Endometrial microvascular endothelial cells (primary cell): Measurements from ENCODE around the gene AMBP. TPM values are rescaled to one million over a fixed set of nuclear protein-coding genes. Genes with fewer than 3 reads are reported as not detected.

Source experiments
- in situ Hi-C: cut with HindIII; loops from 2 replicates; pipeline ENCODE4 v1.10.0; 2017; ENCODE audit warnings: low sequenced_read_pairs, low pct_unique_long_range_greater_than_20kb; ENCODE audit errors: inconsistent ontology term
- total RNA-seq: library from RNA; depleted of rRNA; stranded (reverse); fragments of >200 nt; gene quantifications from one replicate; pipeline ENCODE4 v1.2.3, GENCODE V29; 2015; ENCODE audit errors: inconsistent ontology term

AMBP gene
- total RNA-seq: not detected

DNA sequence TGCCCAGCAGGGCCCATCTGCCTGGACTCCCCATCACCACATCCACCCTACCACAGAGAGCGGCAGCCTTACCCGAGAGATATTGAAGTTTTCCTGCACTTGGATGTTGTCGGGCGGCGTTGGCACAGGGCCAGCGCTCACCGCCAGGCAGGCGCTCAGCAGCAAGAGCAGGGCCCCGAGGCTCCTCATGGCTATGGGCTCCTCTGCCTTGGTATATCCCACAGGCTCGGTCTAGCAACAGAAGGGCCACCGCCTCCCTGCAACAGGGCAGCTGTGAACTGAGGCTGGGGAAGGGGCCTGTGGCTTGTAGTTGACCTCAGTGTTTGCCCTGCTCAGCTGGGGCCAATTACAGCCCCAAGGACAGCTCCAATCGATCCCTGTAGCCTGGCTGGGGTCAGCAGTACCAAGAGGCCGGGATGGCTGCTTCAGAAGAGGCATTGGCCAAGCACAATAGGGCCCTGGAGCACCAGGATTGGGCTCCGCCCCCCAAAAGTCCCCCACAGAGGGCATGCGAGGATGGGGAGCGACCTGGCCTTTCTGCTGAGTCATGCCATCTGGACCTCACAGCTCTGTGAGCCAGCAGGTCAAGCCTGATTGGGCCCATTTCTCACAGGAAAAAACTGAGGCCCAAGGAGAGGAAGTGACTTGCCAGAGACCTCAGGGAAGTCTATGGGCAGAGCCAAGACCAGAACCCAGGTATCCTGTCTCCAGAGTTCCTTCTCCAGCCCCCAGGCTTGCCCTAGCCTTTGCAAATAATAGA is at the start of gene AMBP:
TSS of gene AMBP (minus strand) at position 280 of the 760 bp plus-strand sequence. CDS start at position 189, 91 bp downstream.
- in situ Hi-C loops: no loop called here

DNA sequence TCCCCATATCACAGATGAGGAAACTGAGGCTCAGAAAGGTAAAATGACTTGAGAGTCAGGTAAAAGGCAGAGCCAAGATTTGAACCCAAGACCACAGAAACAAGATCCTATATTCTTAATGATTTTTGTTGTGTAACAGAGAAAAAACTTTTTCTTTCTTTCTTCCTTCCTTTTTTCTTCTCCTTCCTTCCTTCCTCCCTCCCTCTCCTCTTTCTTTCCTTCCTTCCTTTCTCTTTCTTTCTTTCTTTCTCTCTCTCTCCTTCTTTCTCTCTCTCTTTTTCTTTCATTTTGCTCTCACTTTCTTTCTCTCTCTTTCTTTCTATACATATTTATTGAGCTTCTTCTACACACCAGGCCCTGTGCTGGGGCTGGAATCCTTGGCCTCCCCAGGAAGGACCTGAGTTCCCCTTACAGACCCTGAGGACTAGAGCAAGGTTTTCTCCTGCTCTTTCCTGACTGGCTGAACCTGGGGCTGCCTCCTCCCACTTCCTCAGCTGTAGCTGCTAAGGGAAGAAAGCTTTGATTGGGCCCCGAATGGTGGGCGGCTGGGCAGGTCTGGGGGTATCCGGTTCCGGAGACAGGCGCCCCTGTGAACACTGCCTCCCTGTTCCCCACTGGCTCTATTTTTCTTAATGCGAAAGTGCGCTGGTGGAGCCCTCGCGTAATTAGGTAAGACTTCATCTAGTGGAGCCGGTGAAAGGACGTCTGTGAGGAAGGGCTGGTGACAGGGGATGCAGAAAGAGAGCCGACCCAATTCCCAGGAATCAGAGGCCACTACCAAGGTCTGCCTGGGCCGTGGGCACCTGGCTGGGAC is 48.4 kb upstream of the AMBP start:
- in situ Hi-C loops: no loop called here

DNA sequence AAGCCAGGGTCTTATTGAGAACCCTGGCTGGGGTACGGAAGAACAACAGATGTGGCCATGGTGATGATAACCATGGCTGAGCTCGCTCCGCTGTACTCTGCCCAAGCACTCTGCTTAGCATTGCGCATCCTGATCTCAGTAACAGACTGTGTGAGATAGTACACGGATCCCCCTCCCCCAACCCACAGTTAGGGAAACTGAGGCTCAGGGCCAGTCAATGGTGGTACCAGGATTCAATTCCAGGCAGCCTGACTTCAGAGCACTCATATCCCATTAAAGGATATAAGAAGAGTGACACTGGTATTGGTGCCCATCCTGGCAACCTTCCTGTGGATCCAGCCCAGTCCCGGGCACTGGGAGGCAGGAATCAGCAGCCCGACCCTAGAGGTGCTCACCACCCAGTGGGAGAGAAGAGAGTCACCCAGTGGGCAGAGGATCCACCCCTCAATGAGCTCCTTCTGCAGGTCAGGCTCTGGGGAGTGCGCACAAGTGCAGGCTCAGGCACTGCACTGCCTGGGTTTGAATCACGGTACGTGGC is 47.4 kb upstream of the AMBP start:
- in situ Hi-C loops: no loop called here

DNA sequence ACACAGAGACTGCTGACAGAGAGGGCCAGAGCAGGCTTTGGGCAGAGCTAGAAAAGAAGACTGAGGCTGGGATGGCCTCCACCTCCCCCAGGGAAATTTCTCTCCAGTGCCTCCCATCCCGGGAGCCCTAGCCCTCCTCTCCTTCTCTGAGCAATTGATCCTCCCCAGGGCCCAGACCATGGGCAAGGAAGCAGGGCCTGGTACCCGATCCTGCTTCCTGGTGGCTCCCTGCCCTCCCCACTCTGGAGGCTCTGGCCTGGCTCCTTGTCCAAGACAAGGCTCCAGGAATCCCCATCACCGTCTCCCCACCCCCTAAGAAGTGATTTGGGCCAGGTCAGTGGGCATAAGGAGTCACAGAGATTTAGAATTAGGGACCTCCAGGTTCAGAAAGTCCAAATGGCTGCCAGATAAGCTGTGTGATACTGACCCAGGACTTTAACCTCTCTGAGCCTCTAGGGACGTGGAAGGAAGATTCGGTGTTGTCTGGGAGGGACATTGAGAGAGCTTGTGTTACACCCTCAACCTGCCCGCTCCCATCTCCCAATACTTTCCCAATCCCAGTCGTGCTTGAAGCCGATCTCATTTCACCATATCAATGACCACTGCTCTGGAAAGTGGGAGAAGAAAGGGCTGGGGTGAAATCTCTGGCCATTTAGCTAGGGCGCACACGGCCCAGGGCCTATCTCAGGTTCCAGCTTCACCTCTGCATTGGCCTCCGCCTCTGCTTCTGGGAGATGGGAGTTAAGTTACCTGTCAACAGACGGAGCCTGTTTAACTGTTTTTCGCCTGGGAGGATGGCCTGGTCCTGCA is 46.8 kb upstream of the AMBP start:
- in situ Hi-C loops: no loop called here

DNA sequence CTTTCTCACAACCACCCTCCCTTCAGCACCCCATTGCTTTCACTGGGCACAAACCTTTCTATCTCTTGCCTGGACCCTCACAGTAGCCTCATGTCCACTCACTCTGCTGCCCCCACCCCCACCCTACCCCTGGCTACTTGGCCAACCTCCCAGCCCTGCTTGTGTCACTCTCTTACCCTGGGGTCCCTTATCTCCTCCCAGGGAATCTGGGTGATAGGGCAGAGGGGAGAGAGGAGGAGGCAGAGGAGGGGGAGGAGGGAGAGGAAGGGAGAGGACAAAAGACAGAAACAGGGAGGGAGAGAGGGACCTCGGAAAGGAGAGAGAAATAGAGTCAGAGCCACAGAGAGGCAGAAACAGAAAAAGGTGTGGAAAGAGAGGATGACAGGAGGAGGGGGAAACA is 46.0 kb upstream of the AMBP start:
- in situ Hi-C loops: no loop called here

DNA sequence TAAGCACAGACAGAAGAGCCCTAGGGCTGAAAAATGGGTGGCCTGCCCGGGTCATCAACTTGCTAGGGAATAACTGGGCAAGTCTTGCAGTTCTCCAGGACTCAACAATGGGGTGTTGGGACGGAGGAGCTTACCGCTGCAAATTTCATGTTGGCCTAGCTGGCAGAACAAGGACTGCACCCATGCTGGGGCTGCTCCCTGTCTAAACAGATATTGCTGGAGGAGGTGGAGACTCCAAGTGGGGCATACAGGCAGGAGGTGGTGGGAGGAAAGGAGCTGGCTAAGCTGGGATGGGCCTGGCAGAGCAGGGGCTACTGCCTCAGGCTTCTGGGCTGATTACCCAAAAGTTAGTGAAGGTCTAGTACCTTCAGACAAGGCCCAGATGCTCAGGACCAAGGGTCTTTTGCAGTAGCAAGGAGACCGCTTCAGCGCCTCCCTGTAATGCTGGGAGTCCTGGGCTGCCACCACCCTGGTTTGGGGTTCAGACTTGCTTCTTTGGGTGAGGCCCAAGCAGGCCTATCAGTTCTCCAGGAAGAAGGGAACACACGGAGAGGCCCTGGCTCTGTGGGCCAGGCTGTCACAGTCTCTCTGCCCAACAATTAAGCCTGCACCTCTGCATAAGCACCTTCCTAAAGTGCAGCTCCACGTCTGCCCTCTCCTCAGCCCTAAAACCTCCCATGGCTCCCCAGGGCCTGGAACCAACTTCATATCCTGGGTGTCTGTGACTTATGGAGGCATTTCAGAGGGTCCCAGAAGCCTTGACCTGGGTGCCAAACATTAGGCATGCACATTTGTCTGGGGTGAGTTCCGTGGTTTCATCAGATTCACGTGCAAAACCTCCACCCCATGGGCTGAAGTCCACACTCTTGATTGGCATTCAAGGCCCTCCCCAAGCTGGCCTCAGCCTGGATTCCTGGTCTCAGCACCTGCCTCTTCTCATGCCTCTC is 45.2 kb upstream of the AMBP start:
- in situ Hi-C loops: no loop called here

DNA sequence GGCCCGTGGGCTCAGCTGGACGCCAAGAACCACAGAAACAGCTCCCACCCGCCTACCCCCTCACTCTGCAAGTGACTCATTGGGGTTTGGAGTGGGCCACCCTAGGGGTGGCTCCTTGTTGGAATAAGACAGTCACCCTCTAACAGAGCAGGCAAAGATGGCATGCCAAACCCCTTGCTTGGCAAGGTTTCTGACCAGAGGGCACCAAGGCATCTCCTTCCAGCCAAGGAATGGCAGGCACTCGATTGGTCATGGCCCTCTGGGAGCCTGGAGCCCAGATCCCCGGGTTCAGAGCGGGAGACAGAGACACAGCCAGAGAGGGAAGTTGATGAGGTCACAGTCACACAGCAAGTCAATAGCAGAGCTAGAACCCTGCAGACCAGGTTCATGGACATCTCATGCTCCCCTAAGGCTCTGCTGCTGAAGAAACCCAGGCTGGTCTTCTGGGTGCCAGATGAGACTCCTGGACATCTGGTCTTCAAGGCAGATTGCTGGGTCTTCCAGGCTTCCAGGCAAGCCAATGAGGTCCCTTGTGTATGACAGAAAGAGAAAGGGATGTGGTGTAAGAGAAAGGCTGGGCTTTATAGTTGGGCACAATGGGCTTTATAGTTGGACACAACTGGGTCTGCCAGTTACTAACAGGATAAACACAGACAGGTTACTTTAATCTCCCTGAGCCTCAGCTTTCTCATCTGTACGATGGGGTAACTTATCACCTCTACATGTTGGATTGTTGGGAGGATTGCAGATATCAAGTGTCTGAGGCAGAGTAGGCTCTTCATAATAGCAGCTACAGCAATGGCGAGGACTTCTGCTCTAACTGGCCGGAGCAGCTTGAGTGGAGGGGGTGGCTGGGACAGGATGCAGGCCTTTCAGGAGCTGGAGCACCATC is 44.3 kb upstream of the AMBP start:
- in situ Hi-C loops: no loop called here

DNA sequence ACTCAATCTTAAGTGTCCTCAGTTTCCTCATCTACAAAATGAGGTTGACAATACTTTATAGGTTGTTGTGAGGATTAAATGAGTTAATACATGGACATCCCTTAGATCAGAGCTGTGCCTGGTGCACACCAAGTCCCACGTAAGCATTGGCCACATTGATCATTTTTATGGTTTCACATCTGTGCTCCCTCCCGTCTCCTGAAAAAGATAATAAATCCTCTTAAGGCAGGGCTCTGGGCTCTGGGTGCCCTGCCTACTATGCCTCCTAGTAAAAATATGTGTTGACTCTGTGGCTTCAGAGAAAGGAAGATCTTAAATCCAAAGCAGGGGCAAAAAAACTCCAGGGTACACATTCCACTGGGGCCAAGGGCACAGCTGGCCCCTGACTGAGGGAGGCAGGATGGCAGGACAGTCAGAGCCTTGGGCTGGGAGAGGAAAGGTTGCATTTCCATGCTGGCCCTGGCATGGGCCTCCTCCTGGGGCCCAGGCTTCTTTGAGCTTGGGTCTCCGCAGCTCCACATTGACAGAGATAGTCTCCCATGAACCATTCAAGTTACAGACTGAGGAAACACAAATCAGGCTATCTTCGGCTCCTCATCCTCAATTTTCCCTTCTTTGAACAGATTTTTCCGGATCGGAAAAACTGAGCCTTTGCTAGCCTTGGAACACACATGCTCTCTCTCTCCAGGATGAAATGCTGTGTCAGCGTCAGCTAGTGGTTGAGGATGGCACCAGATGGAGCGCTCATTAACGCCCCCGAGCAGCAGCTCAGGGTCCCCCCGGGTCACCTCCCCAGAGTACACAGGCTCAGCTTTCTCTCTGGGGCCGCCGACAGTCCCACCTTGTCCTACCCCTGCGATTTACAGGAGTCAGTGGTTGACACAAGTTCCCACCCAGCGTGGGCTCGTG is 43.4 kb upstream of the AMBP start:
- in situ Hi-C loops: no loop called here

DNA sequence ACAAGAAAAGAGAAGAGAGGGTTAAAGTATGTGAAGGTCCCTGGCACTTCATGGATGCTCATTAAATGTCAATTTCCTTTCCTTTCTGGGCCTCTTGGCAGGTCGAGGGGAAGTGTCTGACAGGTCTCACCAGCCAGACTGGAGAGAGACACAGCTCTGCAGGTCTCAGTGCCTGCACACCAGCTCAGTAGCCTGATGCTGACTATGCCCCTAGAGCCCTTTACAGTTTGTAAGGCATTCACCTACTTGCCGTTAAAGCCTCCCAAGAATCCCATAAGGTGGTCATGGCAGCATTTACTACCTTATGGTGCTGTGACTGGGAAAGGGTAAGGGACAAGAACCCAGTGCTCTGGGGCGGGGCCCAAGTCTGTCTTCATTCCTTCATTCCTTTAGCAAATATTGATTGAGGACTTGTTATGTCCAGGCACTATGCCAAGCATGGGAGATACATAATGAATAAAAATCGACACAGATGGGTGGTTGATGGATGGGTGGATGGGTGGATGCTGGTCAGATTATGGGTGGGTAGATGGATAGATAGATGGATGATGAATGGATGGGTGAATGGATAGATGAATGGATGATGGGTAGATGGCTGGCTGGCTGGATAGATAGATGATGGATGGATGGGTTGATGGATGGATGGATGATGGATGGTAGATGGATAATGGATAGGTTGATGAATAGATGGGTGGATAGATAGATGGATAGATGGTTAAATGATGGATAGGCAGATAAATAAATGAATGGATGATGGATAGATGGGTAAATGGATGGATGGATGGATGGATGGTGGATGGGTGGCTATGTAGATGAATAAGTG is 42.3 kb upstream of the AMBP start:
- in situ Hi-C loops: no loop called here

DNA sequence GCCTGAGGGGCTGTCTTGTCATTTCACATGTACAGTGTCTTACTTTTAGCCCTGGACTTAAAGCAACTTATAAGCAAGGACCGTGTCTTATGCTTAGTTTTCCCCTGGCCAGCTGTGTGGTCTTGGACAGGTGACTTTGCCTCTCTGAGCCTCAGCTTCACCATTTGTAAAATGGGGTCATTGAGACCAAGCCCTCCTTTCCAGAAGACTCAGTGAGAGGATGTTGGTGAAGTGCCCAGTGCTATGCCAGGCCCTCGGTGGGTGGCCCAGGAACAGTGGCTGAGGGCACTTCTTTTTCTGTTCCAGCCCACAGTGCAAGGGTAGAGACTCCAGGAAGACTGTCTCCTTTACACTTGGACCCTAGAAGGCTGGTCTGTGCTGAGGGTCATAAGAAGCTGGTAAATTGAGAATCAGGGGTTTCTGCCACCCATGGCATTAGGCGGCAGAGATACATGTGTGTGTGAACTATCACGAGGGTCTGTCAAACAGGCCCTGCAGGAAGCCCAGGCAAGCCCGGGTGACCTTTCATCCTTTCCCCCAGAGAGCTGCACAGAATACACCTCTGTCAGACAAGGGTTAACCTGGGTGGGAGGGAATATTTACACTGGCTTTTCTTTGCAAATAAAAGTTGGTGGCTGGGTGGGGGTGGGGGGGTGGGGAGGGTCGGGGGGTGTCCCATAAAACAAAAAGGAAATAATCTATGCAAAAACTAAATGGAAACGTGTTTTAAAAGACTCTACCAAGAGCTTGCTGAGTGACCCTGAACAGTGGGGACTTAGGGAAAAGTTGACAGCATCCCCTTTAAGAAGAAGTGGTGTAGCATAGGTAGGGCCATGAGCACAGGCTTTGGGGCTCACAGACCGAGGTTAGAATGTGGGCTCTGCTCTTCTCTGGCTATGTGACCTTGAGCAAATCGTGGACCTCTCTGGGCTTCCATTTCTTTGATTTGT is 41.4 kb upstream of the AMBP start:
- in situ Hi-C loops: no loop called here

DNA sequence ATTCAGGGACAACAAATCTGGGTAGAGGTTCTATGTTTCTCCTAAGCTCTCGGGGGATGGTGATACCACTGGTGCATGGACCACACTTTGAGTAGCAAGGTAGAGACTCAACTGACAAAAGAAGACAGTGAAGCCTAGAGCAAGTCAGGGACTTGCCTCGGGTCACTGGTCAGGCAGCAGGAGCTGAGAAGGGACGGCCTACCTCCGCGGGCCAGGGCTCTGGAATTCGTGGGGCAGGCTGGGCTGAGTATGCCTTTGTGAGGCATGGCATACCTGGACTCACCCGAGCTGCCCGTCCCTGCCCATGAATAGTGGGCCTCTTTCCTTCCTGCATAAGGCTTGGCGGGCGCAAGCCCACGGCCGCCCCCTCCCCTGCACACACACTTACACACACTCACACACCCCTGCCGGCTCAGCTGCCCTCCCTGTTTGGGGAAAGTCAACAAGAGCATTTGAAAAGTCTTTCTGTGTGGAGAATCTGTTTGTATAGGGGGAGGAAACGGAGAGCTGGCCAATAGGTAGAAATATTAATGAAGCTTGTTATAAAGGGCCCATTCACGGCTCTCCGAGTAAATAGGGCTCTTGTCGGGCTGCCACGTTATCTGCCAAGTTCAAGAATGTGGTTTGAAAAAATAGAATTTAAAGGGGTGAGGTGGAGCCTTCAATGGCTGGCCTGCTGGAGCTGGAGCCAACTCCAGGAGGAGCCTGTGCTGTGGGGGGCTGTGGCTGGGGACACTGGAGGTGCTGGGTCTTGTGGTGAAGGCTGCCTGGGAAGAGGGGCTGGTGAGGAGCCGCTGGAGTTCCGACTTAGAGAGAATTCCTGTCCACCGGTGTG is 40.1 kb upstream of the AMBP start:
- in situ Hi-C loops: no loop called here

DNA sequence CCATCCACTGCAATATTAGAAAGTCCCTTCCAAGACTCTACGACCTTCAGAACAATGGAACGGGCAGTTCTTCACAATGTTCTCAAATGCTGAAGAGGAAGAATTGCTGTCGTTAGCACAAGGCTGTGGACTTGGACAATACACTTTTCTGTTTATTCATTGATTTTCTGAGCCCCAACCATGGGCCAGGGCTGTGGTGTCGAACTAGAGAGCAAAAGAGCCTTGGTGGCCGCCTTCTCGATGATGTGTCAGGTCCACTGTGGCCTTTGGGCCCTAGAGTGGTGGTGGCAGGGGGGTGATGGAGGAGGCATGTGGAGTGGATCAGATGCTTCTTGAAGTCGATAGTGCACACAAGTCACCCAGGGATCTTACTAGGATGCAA is 39.5 kb upstream of the AMBP start:
- in situ Hi-C loops: no loop called here

DNA sequence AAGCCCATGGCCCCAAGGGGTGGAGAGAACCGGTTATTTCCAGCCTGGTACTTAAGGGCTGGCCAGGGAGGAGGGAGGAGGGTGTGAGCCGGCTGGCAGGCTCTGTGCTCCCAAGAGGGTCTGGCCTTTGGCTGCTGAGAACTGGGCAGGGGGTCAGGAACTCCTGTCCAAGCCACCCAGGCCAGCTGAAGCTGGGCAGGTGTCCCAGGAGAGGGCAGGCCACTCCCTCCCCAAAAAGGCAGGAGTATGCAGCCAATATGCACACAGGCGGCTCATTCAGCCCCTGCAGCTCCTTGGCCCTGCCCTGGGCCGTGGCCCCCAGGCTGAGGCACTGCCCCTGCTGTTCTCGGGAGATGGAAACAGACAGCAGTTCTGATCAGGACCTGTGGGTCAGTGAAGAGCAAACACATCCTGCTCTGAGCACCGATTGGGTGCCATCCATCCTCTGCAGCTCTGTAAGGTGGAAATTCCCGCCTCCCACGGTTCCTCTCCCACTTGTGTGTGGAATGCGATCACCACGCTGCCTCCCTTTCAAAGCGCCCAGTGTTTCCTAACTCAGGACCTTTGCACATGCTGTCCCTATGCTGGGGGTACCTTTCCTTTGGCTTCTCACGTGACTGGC is 38.1 kb upstream of the AMBP start:
- in situ Hi-C loops: no loop called here
